ENCODE measurements around the gene CLEC3B.

CLEC3B gene

DNA sequence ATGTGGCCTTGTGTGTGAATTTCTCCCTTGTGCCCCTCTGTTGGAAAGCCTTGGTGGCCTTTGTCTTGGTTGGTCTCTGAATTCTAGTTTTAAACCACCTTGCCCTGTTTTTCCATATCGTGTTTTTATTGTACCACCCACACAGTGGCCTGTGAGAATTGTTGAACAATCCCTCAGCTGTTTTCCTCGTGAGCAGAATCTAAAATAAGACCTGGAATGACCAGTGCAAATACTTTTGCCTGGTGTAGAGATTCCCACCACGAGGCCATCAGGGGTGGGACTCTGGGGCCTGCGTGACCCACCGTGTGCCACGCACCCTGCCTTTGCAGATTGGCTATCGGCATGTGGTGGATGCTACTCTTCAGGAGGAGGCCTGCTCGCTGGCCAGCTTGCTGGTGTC, 19.0 kb upstream of the CLEC3B start:
- H4K20me1 ChIP-seq (ENCODE audit: insufficient read depth, low read length, poor library complexity, severe bottlenecking) = no peaks in the 10 kb centered on the region
- no peaks in the 10 kb centered on the region for H3K9me3 ChIP-seq (ENCODE audit: insufficient read depth, low read depth, low read length)
- peaks cover 75% of the 10 kb centered on the region for H3K36me3 ChIP-seq (ENCODE audit: insufficient read depth, low read length)
- no peaks in the 10 kb centered on the region for H3F3A ChIP-seq (ENCODE audit: low read depth)
- H3K27me3 ChIP-seq (ENCODE audit: insufficient read depth, low read length, poor library complexity, severe bottlenecking) = no peaks in the 10 kb centered on the region
- H3K9ac ChIP-seq (ENCODE audit: low read depth, low read length, poor library complexity, severe bottlenecking) = no peak overlapping the region
- H3K79me2 ChIP-seq (ENCODE audit: insufficient read depth, low read length) = no peaks in the 10 kb centered on the region
- H3K4me3 ChIP-seq (ENCODE audit: low read length, poor library complexity, severe bottlenecking) = no peak overlapping the region
- H3K9me2 ChIP-seq (replicated peaks; ENCODE audit: low read depth, low read length) = no peaks in the 10 kb centered on the region
- H2AFZ ChIP-seq (ENCODE audit: low read length) = no peak overlapping the region
- peaks cover 4% of the 10 kb centered on the region for H3K4me1 ChIP-seq (ENCODE audit: insufficient read depth, low read length, poor library complexity, severe bottlenecking)
- no peak overlapping the region for H3K4me2 ChIP-seq (ENCODE audit: low read depth, low read length, poor library complexity, severe bottlenecking)
- TF ChIP-seq, protein P1, sequence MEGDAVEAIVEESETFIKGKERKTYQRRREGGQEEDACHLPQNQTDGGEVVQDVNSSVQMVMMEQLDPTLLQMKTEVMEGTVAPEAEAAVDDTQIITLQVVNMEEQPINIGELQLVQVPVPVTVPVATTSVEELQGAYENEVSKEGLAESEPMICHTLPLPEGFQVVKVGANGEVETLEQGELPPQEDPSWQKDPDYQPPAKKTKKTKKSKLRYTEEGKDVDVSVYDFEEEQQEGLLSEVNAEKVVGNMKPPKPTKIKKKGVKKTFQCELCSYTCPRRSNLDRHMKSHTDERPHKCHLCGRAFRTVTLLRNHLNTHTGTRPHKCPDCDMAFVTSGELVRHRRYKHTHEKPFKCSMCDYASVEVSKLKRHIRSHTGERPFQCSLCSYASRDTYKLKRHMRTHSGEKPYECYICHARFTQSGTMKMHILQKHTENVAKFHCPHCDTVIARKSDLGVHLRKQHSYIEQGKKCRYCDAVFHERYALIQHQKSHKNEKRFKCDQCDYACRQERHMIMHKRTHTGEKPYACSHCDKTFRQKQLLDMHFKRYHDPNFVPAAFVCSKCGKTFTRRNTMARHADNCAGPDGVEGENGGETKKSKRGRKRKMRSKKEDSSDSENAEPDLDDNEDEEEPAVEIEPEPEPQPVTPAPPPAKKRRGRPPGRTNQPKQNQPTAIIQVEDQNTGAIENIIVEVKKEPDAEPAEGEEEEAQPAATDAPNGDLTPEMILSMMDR (conservative IDR thresholded peaks at IDR 0.05; ENCODE audit: low read length) = no peak
- TF ChIP-seq EZH2phosphoT487 (IDR thresholded peaks at IDR 0.05; ENCODE audit: borderline replicate concordance) = no peak

- Histone ChIP-seq H3K36me3 (ENCODE audit: insufficient read depth, low read length) (peaks cover 75% of the 10 kb centered on the region), H3K9me3 (ENCODE audit: insufficient read depth, low read depth, low read length) (no peaks in the 10 kb centered on the region), H3K9ac (ENCODE audit: low read depth, low read length, poor library complexity, severe bottlenecking) (no peak overlapping the region), H3K4me2 (ENCODE audit: low read depth, low read length, poor library complexity, severe bottlenecking) (no peak overlapping the region), H4K20me1 (ENCODE audit: insufficient read depth, low read length, poor library complexity, severe bottlenecking) (no peaks in the 10 kb centered on the region), H3K79me2 (ENCODE audit: insufficient read depth, low read length) (no peaks in the 10 kb centered on the region), H3K27me3 (ENCODE audit: insufficient read depth, low read length, poor library complexity, severe bottlenecking) (no peaks in the 10 kb centered on the region), H3K4me3 (ENCODE audit: low read length, poor library complexity, severe bottlenecking) (no peak overlapping the region), H2AFZ (ENCODE audit: low read length) (no peak overlapping the region), H3K4me1 (ENCODE audit: insufficient read depth, low read length, poor library complexity, severe bottlenecking) (peaks cover 4% of the 10 kb centered on the region), H3K9me2 (replicated peaks; ENCODE audit: low read depth, low read length) (no peaks in the 10 kb centered on the region), H3F3A (ENCODE audit: low read depth) (no peaks in the 10 kb centered on the region)
- TF ChIP-seq, protein P1 (conservative IDR thresholded peaks at IDR 0.05; ENCODE audit: low read length) = no peak
- TF ChIP-seq EZH2phosphoT487 (IDR thresholded peaks at IDR 0.05; ENCODE audit: borderline replicate concordance) = no peak
Measured at GRCh38 chr3:45008117-45008516, 18.0 kb upstream of the CLEC3B start.

- peaks cover 4% of the 10 kb centered on the region for H3K4me1 ChIP-seq (ENCODE audit: insufficient read depth, low read length, poor library complexity, severe bottlenecking)
- no peaks in the 10 kb centered on the region for H3K79me2 ChIP-seq (ENCODE audit: insufficient read depth, low read length)
- no peaks in the 10 kb centered on the region for H4K20me1 ChIP-seq (ENCODE audit: insufficient read depth, low read length, poor library complexity, severe bottlenecking)
- H3K9me2 ChIP-seq (replicated peaks; ENCODE audit: low read depth, low read length) = no peaks in the 10 kb centered on the region
- H3F3A ChIP-seq (ENCODE audit: low read depth) = no peaks in the 10 kb centered on the region
- no peak overlapping the region for H3K4me2 ChIP-seq (ENCODE audit: low read depth, low read length, poor library complexity, severe bottlenecking)
- H3K4me3 ChIP-seq (ENCODE audit: low read length, poor library complexity, severe bottlenecking) = no peak overlapping the region
- TF ChIP-seq, protein P1 (conservative IDR thresholded peaks at IDR 0.05; ENCODE audit: low read length) = no peak
- TF ChIP-seq EZH2phosphoT487 (IDR thresholded peaks at IDR 0.05; ENCODE audit: borderline replicate concordance) = no peak
- H3K36me3 ChIP-seq (ENCODE audit: insufficient read depth, low read length) = peaks cover 67% of the 10 kb centered on the region
- no peak overlapping the region for H2AFZ ChIP-seq (ENCODE audit: low read length)
- no peak overlapping the region for H3K9ac ChIP-seq (ENCODE audit: low read depth, low read length, poor library complexity, severe bottlenecking)
- no peaks in the 10 kb centered on the region for H3K27me3 ChIP-seq (ENCODE audit: insufficient read depth, low read length, poor library complexity, severe bottlenecking)
- H3K9me3 ChIP-seq (ENCODE audit: insufficient read depth, low read depth, low read length) = no peaks in the 10 kb centered on the region
Measured at GRCh38 chr3:45009868-45010267, 16.2 kb upstream of the CLEC3B start.

Data from Loucy (cell line).